Mucosa of stomach (tissue), 1 donor: ENCODE measurements around the gene GNLY.
A peak's percentile ranks its signal among the peaks of the same experiment; 100 is the strongest.

Source experiments
- H3K27me3 ChIP-seq: one replicate; pipeline ENCODE4 v1.7.0; 2013; ENCODE audit warnings: mild to moderate bottlenecking, low read length; ENCODE audit not compliant: control insufficient read depth, insufficient read depth
- H3K36me3 ChIP-seq: one replicate; pipeline ENCODE4 v1.7.0; 2013; ENCODE audit warnings: low read length; ENCODE audit not compliant: control insufficient read depth, insufficient read depth
- H3K4me1 ChIP-seq: one replicate; pipeline ENCODE4 v1.7.0; 2013; ENCODE audit warnings: mild to moderate bottlenecking, low read length; ENCODE audit not compliant: control insufficient read depth, insufficient read depth
- H3K4me3 ChIP-seq: one replicate; pipeline ENCODE4 v1.7.0; 2013; ENCODE audit warnings: low read length
- H3K9ac ChIP-seq: one replicate; pipeline ENCODE4 v1.7.0; 2013; ENCODE audit warnings: mild to moderate bottlenecking, low read length, moderate library complexity
- H3K9me3 ChIP-seq: one replicate; pipeline ENCODE4 v1.7.0; 2013; ENCODE audit warnings: mild to moderate bottlenecking, low read length, moderate library complexity; ENCODE audit not compliant: control insufficient read depth
- donor health status: Pancreatic carcinoma.

GNLY gene

DNA sequence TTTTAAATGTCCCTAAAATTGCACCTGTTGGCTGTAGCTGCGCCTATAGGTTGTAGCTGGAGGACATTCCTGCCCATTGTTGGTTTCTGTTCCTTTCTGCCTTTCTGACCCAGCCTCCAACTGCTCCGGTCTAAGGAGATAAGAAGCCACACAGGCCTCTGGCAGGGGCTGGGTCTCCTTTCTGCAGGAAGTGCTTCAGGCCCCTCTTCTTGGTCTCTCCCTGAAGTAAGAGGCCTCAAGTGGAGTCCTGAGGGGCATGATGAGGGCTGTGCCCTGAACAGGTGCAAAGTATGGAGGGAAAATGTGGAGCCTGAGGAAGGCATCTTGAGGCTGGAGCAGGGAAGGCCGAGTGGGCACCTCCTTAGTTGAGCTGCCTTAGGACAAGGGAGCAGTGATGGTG is 15.8 kb upstream of the GNLY start:
- no peaks in the 10 kb centered on the region for H3K9me3 ChIP-seq
- H3K27me3 ChIP-seq: no peaks in the 10 kb centered on the region
- no peaks in the 10 kb centered on the region for H3K36me3 ChIP-seq
- no peak overlapping the region for H3K4me3 ChIP-seq
- no peak overlapping the region for H3K9ac ChIP-seq
- peaks cover 9% of the 10 kb centered on the region for H3K4me1 ChIP-seq

DNA sequence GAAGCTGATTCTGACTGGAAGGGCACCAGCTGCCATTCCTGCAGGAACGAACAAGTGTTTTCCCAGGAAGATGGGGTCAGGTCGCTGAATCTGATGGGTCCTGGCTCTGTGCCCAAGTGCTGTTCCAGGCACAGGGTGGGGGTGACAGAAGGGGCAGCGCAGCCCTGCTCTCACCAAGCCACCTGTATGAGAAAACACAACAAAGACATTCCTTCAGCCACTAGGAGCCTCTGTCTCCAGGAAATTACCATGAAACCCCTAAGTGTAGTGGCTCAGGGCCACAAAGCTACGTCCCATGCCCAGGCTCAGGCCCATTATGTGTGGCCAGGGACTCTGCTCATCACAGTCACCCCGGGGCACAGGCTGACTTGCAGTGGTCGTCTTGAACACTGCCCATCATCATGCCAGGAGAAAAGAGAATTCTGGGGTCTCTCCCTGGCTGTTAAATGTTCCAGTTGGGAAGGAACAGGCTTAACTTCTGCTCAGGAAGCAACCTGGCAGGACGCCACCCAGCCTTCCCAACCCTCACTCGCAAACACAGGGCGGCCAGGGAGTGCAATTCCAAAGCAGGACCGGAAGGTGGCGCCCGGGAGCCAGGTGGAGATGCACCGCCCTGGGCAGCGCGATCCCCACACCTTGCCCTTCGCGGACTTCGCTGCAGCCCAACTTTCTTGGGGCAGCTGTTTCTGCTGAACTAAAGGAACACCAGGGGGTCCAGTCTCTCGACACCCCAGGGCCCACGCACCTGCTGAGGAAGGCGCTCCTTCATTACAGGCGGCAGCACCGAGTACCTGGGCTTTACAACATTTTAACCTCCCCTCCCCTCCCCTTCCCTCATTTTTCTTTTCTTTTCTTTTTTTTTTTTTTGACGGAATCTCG is 15.1 kb upstream of the GNLY start:
- no peaks in the 10 kb centered on the region for H3K36me3 ChIP-seq
- H3K9ac ChIP-seq: peak overlapping the region; percentile 28
- H3K4me3 ChIP-seq: no peak overlapping the region
- H3K27me3 ChIP-seq: no peaks in the 10 kb centered on the region
- no peaks in the 10 kb centered on the region for H3K9me3 ChIP-seq
- H3K4me1 ChIP-seq: peaks cover 9% of the 10 kb centered on the region

DNA sequence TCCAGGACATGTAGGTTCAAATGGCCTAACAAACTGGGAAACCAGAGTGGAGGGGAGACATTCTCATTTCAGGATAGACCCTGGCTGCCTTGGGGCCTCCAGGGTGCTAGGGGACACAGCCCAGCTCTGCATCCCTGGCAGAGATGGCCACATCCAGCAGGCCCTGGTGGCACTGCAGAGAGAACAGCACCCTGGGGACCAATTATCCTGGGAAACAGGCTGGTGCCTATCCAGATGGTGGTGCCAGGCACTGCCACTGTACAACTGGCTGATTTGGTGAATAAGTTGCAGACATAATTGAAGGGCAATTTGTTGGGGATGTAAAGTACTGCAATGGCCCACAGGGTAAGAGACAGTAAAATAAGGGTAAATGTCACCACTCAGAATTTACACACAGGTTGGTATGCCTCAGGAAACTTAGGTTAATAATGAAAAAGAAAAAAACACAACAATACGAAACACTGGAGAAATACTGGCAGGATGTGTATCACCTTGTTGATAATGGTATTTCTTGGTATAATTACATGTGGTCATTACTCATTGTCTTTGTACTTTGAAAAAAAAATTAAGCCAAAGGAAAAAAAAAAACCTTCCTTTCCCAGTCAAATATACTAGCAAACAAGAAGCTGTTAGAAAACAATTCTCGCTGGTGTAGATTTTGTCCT is 13.3 kb upstream of the GNLY start:
- Histone ChIP-seq H3K9ac (no peak overlapping the region), H3K9me3 (no peaks in the 10 kb centered on the region), H3K27me3 (no peaks in the 10 kb centered on the region), H3K36me3 (no peaks in the 10 kb centered on the region), H3K4me3 (no peak overlapping the region), H3K4me1 (peaks cover 9% of the 10 kb centered on the region)

DNA sequence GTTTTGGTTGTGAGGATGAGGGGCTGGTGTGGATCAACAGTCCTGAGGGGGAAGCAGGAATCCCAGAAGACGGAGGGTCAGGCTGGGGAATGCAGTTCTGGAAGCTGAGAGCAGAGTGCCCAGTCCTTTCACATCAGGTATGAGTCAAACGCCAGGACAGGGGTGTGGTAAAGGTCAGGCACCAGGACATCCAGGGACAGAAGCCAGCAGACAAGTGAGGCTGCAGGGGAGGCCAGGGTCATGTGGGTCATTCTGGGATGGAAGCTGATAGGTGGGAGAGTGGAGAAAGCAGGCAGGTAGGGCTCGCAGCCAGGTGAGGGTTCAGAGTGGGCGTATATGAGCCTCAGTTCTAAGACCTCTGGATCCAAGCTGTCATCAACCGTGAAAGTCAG is 12.8 kb upstream of the GNLY start:
- H3K4me3 ChIP-seq: no peak overlapping the region
- H3K9me3 ChIP-seq: no peaks in the 10 kb centered on the region
- peaks cover 9% of the 10 kb centered on the region for H3K4me1 ChIP-seq
- H3K36me3 ChIP-seq: no peaks in the 10 kb centered on the region
- H3K9ac ChIP-seq: no peak overlapping the region
- no peaks in the 10 kb centered on the region for H3K27me3 ChIP-seq

DNA sequence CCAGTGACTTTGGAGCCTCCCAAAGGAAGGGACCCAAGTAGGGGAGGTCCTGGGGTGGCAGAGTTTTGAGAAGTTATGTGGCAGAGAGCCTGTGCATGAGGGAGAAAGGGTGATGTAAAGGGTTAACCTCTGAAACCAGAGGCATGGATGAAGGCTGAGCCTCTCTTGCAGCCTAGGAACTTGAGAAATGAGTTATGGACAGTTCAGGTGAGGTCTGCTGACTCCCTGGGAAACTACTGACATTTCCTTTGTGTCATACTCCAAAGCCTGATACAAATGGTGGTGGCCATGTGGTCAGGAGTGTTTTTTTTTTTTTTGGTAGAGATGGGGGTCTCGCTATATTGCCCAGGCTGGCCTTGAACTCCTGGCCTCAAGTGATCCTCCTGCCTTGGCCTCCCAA is 12.4 kb upstream of the GNLY start:
- no peak overlapping the region for H3K4me3 ChIP-seq
- peaks cover 9% of the 10 kb centered on the region for H3K4me1 ChIP-seq
- H3K9me3 ChIP-seq: no peaks in the 10 kb centered on the region
- no peak overlapping the region for H3K9ac ChIP-seq
- H3K36me3 ChIP-seq: no peaks in the 10 kb centered on the region
- H3K27me3 ChIP-seq: no peaks in the 10 kb centered on the region

DNA sequence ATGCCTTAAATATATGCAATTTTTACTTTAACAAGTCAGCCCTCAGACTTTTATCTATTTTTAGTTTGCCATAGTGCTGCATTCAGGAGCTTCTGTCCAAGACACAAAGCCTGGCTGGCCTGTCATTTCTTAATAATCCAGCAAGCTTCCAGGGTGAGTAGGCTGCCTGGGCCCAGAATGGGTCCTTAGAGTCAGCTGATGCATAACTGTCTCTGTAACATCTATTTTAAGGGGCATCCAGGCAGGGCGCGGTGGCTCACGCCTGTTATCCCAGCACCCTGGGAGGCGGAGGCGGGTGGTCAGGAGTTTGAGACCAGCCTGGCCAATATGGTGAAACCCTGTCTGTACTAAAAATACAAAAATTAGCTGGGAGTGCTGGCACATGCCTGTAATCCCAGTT is 11.8 kb upstream of the GNLY start:
- Histone ChIP-seq H3K36me3 (no peaks in the 10 kb centered on the region), H3K9me3 (no peaks in the 10 kb centered on the region)

DNA sequence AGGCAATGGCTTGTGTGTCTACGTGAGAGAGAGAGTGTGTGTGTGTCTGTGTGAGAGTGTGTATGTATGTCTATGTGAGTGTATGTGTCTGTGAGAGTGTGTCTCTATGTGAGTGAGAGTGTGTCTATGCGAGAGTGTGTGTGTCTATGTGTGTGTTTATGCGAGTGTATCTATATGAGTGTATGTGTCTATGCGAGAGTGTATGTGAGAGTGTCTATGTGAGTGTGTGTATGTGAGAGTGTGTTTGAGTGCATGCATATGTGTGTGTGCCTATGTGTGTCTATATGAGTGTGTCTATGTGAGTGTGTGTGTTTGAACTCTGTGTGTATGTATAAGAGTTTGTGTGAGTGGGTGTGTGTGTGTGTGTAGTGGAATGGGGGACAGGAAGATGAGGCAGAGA is 9.8 kb upstream of the GNLY start:
- no peak overlapping the region for H3K9ac ChIP-seq
- H3K36me3 ChIP-seq: no peaks in the 10 kb centered on the region
- no peaks in the 10 kb centered on the region for H3K27me3 ChIP-seq
- peaks cover 1% of the 10 kb centered on the region for H3K4me1 ChIP-seq
- H3K4me3 ChIP-seq: no peak overlapping the region
- no peaks in the 10 kb centered on the region for H3K9me3 ChIP-seq

More for the DNA sequence above, 11.8 kb upstream of the GNLY start:
- no peak overlapping the region for H3K9ac ChIP-seq
- H3K4me3 ChIP-seq: no peak overlapping the region
- H3K27me3 ChIP-seq: no peaks in the 10 kb centered on the region
- peaks cover 9% of the 10 kb centered on the region for H3K4me1 ChIP-seq

DNA sequence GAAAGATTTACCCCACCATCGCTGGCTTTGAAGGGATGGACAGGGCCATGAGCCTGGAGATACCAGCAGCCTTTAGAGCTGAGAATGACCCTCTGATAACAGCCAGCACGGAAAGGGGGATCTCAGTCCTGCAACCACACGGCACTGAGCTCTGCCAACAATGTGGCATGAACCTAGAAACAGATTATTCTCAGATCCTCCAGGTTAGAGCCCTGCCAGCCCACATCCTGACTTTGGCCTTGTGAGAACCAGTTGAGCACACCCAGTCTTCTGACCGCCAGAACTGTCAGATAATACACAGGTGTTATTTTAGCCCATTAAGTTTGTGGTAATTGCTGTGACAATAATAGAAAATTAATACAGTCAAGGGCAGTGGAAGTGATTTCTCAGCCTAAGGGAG is 9.4 kb upstream of the GNLY start:
- H3K4me1 ChIP-seq: no peaks in the 10 kb centered on the region

DNA sequence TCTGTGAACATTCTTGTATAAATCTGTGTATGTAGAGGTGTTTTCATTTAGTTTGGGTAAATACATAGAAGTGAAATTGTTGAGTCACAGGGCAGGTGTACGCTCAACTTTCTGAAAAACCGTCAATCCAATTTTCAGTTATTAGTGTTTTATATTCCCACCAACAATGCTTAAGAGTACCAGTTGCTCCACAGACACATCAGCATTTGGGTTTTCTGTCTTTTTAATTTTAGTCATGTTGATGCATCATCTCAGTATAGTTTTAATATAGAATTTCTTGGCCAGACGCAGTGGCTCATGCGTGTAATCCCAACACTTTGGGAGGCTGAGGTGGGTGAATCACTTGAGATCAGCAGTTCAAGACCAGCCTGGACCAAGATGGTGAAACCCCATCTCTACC is 3.2 kb upstream of the GNLY start:
- Histone ChIP-seq H3K4me3 (no peak overlapping the region), H3K27me3 (no peaks in the 10 kb centered on the region), H3K9me3 (no peaks in the 10 kb centered on the region), H3K4me1 (no peaks in the 10 kb centered on the region), H3K36me3 (no peaks in the 10 kb centered on the region), H3K9ac (no peak overlapping the region)

More for the DNA sequence above, 9.4 kb upstream of the GNLY start:
- Histone ChIP-seq H3K4me3 (no peak overlapping the region), H3K27me3 (no peaks in the 10 kb centered on the region), H3K36me3 (no peaks in the 10 kb centered on the region), H3K9me3 (no peaks in the 10 kb centered on the region), H3K9ac (no peak overlapping the region)

DNA sequence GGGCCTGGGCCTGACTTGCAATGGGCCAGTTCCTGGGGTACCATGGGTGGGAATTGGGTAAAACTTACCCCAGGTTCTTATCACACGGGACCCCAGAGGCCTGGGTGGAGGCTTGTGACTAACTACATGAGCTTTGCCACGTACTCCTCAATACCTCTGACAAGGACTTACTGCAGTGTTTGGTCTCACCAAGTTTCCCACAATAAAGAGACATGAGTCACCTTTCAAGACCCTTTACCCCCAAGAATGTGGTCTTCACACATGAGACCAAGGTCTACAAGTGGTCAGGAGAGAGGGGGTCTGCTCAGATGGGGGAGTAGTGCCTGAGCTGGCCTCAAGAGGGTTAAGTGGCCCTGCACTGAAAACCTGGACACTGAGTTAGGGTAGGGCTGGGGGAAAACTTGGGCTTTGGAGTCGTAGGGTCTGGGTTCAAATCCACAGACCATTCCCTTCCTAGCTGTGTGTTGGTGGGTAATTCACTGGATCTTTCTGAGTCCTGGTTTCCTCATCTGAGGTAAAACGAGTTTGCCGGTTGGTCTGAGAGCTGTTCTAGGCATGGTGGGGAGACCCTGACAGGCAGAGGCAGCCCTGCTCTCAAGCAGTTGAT is 2.0 kb upstream of the GNLY start:
- no peak overlapping the region for H3K9ac ChIP-seq
- H3K9me3 ChIP-seq: no peaks in the 10 kb centered on the region
- H3K27me3 ChIP-seq: no peaks in the 10 kb centered on the region
- no peaks in the 10 kb centered on the region for H3K36me3 ChIP-seq
- H3K4me3 ChIP-seq: no peak overlapping the region
- no peaks in the 10 kb centered on the region for H3K4me1 ChIP-seq

DNA sequence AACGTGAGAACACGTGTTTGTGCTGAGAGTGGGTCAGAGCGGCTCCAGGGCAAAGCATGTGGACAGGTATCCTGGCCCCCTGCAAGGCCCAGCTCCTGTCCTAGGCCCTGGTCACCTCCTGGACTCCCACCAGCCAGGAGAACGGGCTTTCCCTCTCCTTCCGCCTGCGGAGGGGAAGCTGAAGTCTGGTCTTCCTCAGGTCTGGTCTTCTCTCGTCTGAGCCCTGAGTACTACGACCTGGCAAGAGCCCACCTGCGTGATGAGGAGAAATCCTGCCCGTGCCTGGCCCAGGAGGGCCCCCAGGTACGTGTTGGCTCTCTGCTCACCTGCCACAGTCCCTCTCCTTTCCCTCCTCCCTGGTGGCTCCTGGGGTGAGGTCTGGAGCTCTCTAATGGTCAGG is 963 bp downstream of the GNLY start:
- H3K27me3 ChIP-seq: no peaks in the 10 kb centered on the region
- no peak overlapping the region for H3K9ac ChIP-seq
- no peaks in the 10 kb centered on the region for H3K9me3 ChIP-seq
- no peaks in the 10 kb centered on the region for H3K4me1 ChIP-seq
- H3K4me3 ChIP-seq: no peak overlapping the region
- no peaks in the 10 kb centered on the region for H3K36me3 ChIP-seq
